ENCODE data around the gene SMARCA2. TPM values are rescaled to one million over a fixed set of nuclear protein-coding genes. Genes with fewer than 3 reads are reported as not detected.

SMARCA2 gene
- total and polyA plus RNA-seq, 5 experiments from 2014 or later: 36.1 to 238 (median 78.7) TPM

GRCh38 chr9:2198956-2199635, 183.9 kb downstream of the SMARCA2 start:
- ATAC-seq: no peak
- Mint-ChIP-seq H3K9me3 (peaks cover 11 to 57% (median 24%) of the 10 kb centered on the region in 9 donors), H3K36me3 (peaks cover 61 to 82% (median 78%) of the 10 kb centered on the region in 3 donors), H3K27ac (peak overlapping the region in 2 of 10 donors; percentile 3 to 14), H3K4me1 (peaks cover 0 to 4% (median 0%) of the 10 kb centered on the region in 4 donors), H3K27me3 (no peaks in the 10 kb centered on the region), H3K4me3 (peak overlapping the region in 1 of 10 donors; percentile 7)
- POLR2A ChIA-PET: no interaction called here
- DNase-seq: no peak

- DNase-seq (no peak), ATAC-seq (no peak)
- POLR2A ChIA-PET: no interaction called here
- Mint-ChIP-seq H3K4me1 (peaks cover 0 to 4% (median 0%) of the 10 kb centered on the region in 4 donors), H3K4me3 (no peak overlapping the region), H3K27me3 (no peaks in the 10 kb centered on the region), H3K9me3 (peaks cover 11 to 62% (median 24%) of the 10 kb centered on the region in 9 donors), H3K36me3 (peaks cover 57 to 71% (median 67%) of the 10 kb centered on the region in 3 donors), H3K27ac (peak overlapping the region in 1 of 10 donors; percentile 14)
Observed at GRCh38 chr9:2199999-2200796, 185.1 kb downstream of the SMARCA2 start.

- no peak overlapping the region for H3K27ac Mint-ChIP-seq
Observed at GRCh38 chr9:2208465-2208864, 193.3 kb downstream of the SMARCA2 start.

DNA sequence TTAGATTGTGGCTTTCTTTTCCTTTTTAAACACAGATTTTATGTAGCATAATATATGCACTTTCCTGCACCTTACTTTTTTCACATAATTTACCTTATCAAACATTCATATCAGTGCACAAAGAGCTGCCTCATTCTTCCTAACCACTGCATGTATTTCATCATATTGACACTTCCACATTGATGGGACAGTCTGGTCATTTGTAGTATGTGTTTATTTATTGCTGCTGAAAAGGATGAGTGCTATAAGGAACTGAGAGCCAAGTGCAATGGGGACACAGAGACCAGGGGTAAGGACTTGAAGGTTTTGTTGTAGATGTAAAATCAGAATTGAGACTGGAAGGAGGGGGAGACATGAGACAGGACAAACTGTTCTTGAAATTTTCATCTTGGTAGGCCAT, 193.8 kb downstream of the SMARCA2 start:
- Mint-ChIP-seq H3K9me3 (peaks cover 0 to 5% (median 0%) of the 10 kb centered on the region in 9 donors), H3K27ac (no peak overlapping the region), H3K4me1 (peaks cover 0 to 9% (median 0%) of the 10 kb centered on the region in 4 donors), H3K4me3 (no peak overlapping the region), H3K27me3 (no peaks in the 10 kb centered on the region), H3K36me3 (peaks cover 0 to 5% (median 3%) of the 10 kb centered on the region in 3 donors)
- POLR2A ChIA-PET: no interaction called here
- ATAC-seq (no peak), DNase-seq (no peak)

More at GRCh38 chr9:2208465-2208864, 193.3 kb downstream of the SMARCA2 start:
- POLR2A ChIA-PET: no interaction called here
- DNase-seq: no peak
- H3K4me3 Mint-ChIP-seq: no peak overlapping the region
- ATAC-seq: no peak
- peaks cover 4 to 5% (median 5%) of the 10 kb centered on the region in 3 donors for H3K36me3 Mint-ChIP-seq
- H3K27me3 Mint-ChIP-seq: no peaks in the 10 kb centered on the region
- H3K4me1 Mint-ChIP-seq: peaks cover 0 to 7% (median 0%) of the 10 kb centered on the region in 4 donors
- H3K9me3 Mint-ChIP-seq: peaks cover 0 to 11% (median under 1%) of the 10 kb centered on the region in 9 donors

DNA sequence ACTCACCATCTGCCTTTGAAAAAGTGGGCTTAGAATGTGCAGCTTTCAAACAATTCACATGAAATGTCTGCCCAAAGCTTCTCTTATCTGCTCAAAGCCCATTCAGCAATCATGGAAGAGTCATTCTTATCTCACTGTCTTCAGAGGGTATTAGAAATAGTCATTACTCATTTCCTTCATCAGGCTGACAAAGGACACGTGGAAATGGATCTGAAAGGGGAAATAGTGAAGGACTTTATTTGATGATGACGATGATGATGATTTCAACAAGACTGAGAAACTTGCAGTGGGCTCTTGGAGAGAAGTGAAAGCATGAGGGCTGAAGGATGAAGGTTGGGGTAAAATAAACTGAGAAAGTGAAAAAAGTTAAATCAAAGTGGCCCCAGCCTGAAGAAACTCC, 194.3 kb downstream of the SMARCA2 start:
- no peak for ATAC-seq
- Mint-ChIP-seq H3K27me3 (no peaks in the 10 kb centered on the region), H3K4me3 (no peak overlapping the region), H3K4me1 (peaks cover 0 to 9% (median 0%) of the 10 kb centered on the region in 4 donors), H3K9me3 (peaks cover 0 to 2% (median 0%) of the 10 kb centered on the region in 9 donors), H3K36me3 (peaks cover 0 to 5% (median 3%) of the 10 kb centered on the region in 3 donors), H3K27ac (no peak overlapping the region)
- DNase-seq: no peak
- POLR2A ChIA-PET: no interaction called here

- Mint-ChIP-seq H3K9me3 (no peaks in the 10 kb centered on the region), H3K27ac (no peak overlapping the region), H3K36me3 (peaks cover 0 to 5% (median 3%) of the 10 kb centered on the region in 3 donors), H3K27me3 (no peaks in the 10 kb centered on the region), H3K4me3 (no peak overlapping the region), H3K4me1 (peaks cover 0 to 9% (median 0%) of the 10 kb centered on the region in 4 donors)
- POLR2A ChIA-PET: no interaction called here
- ATAC-seq (no peak), DNase-seq (no peak)
Observed at GRCh38 chr9:2210201-2210600, 195.1 kb downstream of the SMARCA2 start.

DNA sequence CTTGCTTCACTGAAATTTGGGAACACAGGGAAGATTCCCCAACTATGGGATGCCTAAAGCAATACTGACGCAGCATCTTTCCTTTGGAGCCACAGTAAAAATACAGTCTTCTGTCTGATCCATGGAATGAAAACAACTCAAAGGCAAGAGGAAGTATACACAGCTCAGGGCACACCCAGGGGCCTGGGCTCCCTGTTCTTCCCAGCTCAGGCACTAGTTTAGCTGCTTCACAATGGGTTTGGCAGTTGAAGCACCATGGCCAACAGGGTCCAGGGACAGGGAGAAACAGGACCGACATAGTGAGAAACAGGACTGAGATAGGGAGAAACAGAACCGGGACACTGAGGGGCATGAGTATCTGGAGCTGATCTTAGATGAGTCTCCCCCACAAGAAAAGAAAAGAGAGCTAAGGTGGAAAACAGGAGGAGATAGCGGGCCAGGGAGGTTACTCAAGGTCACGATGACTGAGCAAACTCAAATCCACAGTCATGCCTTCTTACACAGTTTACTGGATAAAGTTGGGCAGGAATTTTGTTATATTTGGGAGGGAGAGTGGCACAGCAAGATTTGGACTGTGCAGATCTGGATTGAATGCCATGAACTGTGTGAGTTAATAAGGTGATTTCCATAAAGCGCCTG, 198.8 kb downstream of the SMARCA2 start:
- Mint-ChIP-seq H3K27me3 (no peaks in the 10 kb centered on the region), H3K4me3 (no peak overlapping the region), H3K27ac (no peak overlapping the region), H3K4me1 (peaks cover 0 to 9% (median 0%) of the 10 kb centered on the region in 4 donors), H3K36me3 (peaks cover 0 to under 1% (median 0%) of the 10 kb centered on the region in 3 donors), H3K9me3 (no peaks in the 10 kb centered on the region)
- POLR2A ChIA-PET: no interaction called here
- ATAC-seq (no peak), DNase-seq (no peak)

DNA sequence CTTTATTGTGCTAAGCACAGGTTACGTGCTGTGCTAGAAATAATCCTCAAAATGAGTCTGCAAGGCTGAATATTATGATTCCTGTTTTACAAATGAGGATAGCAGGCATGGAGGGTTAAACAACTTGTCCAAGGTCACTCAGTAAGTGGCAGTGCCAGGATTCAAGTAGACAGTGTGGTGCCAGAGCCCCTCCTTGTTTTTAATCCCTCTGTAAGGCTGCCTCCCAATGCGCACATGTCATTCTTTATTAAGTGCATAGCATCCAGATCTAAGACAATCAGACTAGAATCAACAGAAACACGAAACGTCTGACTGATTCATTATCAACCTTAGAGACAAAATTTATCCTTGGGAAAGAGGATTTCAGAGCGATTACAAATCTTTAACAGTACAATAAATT, 199.6 kb downstream of the SMARCA2 start:
- H3K36me3 Mint-ChIP-seq: peaks cover 0 to 6% (median 0%) of the 10 kb centered on the region in 3 donors
- ATAC-seq (no peak), DNase-seq (no peak)
- POLR2A ChIA-PET: no interaction called here
- no peak overlapping the region for H3K27ac Mint-ChIP-seq
- no peaks in the 10 kb centered on the region for H3K9me3 Mint-ChIP-seq
- H3K4me3 Mint-ChIP-seq: no peak overlapping the region
- no peaks in the 10 kb centered on the region for H3K27me3 Mint-ChIP-seq
- H3K4me1 Mint-ChIP-seq: peaks cover 0 to 4% (median 0%) of the 10 kb centered on the region in 4 donors

- no peak for ATAC-seq
Observed at GRCh38 chr9:2215921-2216441, 200.8 kb downstream of the SMARCA2 start.

GRCh38 chr9:2216591-2216990, 201.4 kb downstream of the SMARCA2 start:
- Mint-ChIP-seq H3K27ac (no peak overlapping the region), H3K36me3 (peaks cover 0 to 16% (median 7%) of the 10 kb centered on the region in 3 donors), H3K4me3 (no peak overlapping the region), H3K27me3 (no peaks in the 10 kb centered on the region), H3K4me1 (peaks cover 0 to 4% (median 0%) of the 10 kb centered on the region in 4 donors), H3K9me3 (peaks cover 0 to 15% (median 0%) of the 10 kb centered on the region in 9 donors)
- POLR2A ChIA-PET: no interaction called here
- DNase-seq: no peak
- ATAC-seq: no peak

More at GRCh38 chr9:2215921-2216441, 200.8 kb downstream of the SMARCA2 start:
- no peaks in the 10 kb centered on the region for H3K27me3 Mint-ChIP-seq
- H3K9me3 Mint-ChIP-seq: peaks cover 0 to 9% (median 0%) of the 10 kb centered on the region in 9 donors
- no peak for DNase-seq
- peaks cover 0 to 4% (median 0%) of the 10 kb centered on the region in 4 donors for H3K4me1 Mint-ChIP-seq
- POLR2A ChIA-PET: no interaction called here
- no peak overlapping the region for H3K4me3 Mint-ChIP-seq
- H3K27ac Mint-ChIP-seq: no peak overlapping the region
- peaks cover 0 to 11% (median 2%) of the 10 kb centered on the region in 3 donors for H3K36me3 Mint-ChIP-seq

DNA sequence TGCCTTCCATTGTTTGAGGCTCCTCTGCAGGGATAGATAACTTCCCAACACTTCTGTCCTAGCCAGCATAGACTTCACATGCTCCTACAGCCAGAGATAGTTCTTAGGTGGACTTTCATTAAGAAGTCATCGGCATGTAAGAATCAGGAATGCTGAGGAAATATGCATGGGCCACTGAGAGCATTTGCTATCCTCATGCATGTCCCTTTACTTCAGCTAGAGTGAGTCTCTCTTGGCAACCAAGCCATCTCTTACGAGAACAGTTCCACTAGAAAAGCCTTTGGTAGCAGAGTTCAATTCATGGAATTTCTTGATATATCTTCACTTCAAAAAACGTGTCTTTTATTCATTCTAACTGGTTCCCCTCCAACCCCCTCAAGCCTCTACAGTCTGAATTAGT, 202.4 kb downstream of the SMARCA2 start:
- POLR2A ChIA-PET: no interaction called here
- ATAC-seq (no peak), DNase-seq (no peak)
- H3K27ac Mint-ChIP-seq: no peak overlapping the region
- H3K4me1 Mint-ChIP-seq: peaks cover 0 to 2% (median 0%) of the 10 kb centered on the region in 4 donors
- H3K27me3 Mint-ChIP-seq: no peaks in the 10 kb centered on the region
- peaks cover 0 to 16% (median 7%) of the 10 kb centered on the region in 3 donors for H3K36me3 Mint-ChIP-seq
- H3K9me3 Mint-ChIP-seq: peaks cover 0 to 15% (median under 1%) of the 10 kb centered on the region in 9 donors
- H3K4me3 Mint-ChIP-seq: no peak overlapping the region

- Mint-ChIP-seq H3K36me3 (peaks cover 0 to 19% (median 7%) of the 10 kb centered on the region in 3 donors), H3K4me3 (no peak overlapping the region), H3K27ac (no peak overlapping the region), H3K4me1 (no peaks in the 10 kb centered on the region), H3K27me3 (peaks cover 0 to under 1% (median 0%) of the 10 kb centered on the region in 5 donors), H3K9me3 (peaks cover 0 to 15% (median 3%) of the 10 kb centered on the region in 9 donors)
- ATAC-seq: no peak
- no peak for DNase-seq
- POLR2A ChIA-PET: no interaction called here
Observed at GRCh38 chr9:2220036-2220435, 204.9 kb downstream of the SMARCA2 start.
